CD14-positive monocyte (primary cell): Measurements from ENCODE around the gene GPR148. TPM values are rescaled to one million over a fixed set of nuclear protein-coding genes. Genes with fewer than 3 reads are reported as not detected.
A peak's percentile ranks its signal among the peaks of the same experiment; 100 is the strongest.

Experiments used
- DNase-seq, 3 donors: peaks; one replicate each; pipeline ENCODE4 v3.0.0-alpha.2; 2011 to 2022
- H2AFZ ChIP-seq: 2 replicates; pipeline ENCODE4 v1.6.0; 2012; ENCODE audit warnings: mild to moderate bottlenecking, low read depth, low read length, inconsistent platforms; ENCODE audit not compliant: insufficient read depth, poor library complexity, severe bottlenecking
- H3K27ac ChIP-seq, 2 donors: 1 replicate in 1 of 2; 2 replicates in 1 of 2; pipeline ENCODE4 v1.5.1; 2012 to 2013; ENCODE audit warnings: low read length in 2 of 2, control low read depth in 1 of 2, inconsistent platforms in 1 of 2, low read depth in 1 of 2, mild to moderate bottlenecking in 1 of 2
- H3K27me3 ChIP-seq, 2 donors: one replicate each; pipeline versions ENCODE4 v1.6.0 to v1.6.1; 2011 to 2013; ENCODE audit warnings: low read length in 2 of 2; ENCODE audit not compliant: control insufficient read depth in 2 of 2, insufficient read depth in 2 of 2
- H3K36me3 ChIP-seq, 2 donors: replicated peaks in 1 of 2; 1 replicate in 1 of 2; 2 replicates in 1 of 2; pipeline versions ENCODE4 v1.5.1 to v1.6.1; 2012 to 2013; ENCODE audit warnings: low read length in 2 of 2, control low read depth in 1 of 2, inconsistent platforms in 1 of 2, mild to moderate bottlenecking in 1 of 2; ENCODE audit not compliant: insufficient read depth in 2 of 2, control insufficient read depth in 1 of 2
- H3K4me1 ChIP-seq, 2 donors: 1 replicate in 1 of 2; 2 replicates in 1 of 2; pipeline versions ENCODE4 v1.5.1 to v1.6.1; 2012 to 2013; ENCODE audit warnings: low read length in 2 of 2, control low read depth in 1 of 2, inconsistent platforms in 1 of 2, mild to moderate bottlenecking in 1 of 2, moderate library complexity in 1 of 2; ENCODE audit not compliant: insufficient read depth in 2 of 2, control insufficient read depth in 1 of 2
- H3K4me2 ChIP-seq: replicated peaks from 2 replicates; pipeline ENCODE3; 2012; ENCODE audit warnings: low read length, moderate library complexity, mild to moderate bottlenecking; ENCODE audit not compliant: poor library complexity, severe bottlenecking; ENCODE audit errors: extremely low read depth
- H3K4me3 ChIP-seq, 3 experiments: fragments of 200-600 bp in 1 of 3; sonication (generic) in 1 of 3; replicated peaks in 1 of 3; 1 replicate in 2 of 3; 2 replicates in 1 of 3; pipeline ENCODE4 v1.5.1; 2011 to 2013; ENCODE audit warnings: low read length in 3 of 3, mild to moderate bottlenecking in 3 of 3, control low read depth in 2 of 3, low read depth in 2 of 3, inconsistent platforms in 1 of 3, moderate library complexity in 1 of 3
- H3K79me2 ChIP-seq: 2 replicates; pipeline ENCODE4 v1.6.0; 2012; ENCODE audit warnings: mild to moderate bottlenecking, control low read depth, inconsistent platforms, low read length, moderate library complexity; ENCODE audit not compliant: insufficient read depth
- H3K9ac ChIP-seq: 2 replicates; pipeline ENCODE4 v1.6.0; 2017; ENCODE audit warnings: low read length, mild to moderate bottlenecking; ENCODE audit not compliant: insufficient read depth, poor library complexity, severe bottlenecking
- H3K9me3 ChIP-seq, 2 donors: replicated peaks in 1 of 2; 1 replicate in 1 of 2; 2 replicates in 1 of 2; pipeline versions ENCODE4 v1.5.1 to v1.6.1; 2012 to 2013; ENCODE audit warnings: low read length in 2 of 2, control low read depth in 1 of 2; ENCODE audit not compliant: control insufficient read depth in 1 of 2, insufficient read depth in 1 of 2
- H4K20me1 ChIP-seq: 2 replicates; pipeline ENCODE4 v1.6.0; 2012; ENCODE audit warnings: mild to moderate bottlenecking, low read length, control low read depth, moderate library complexity; ENCODE audit not compliant: insufficient read depth
- H3K27ac Mint-ChIP-seq, 7 donors: one replicate each; pipeline ENCODE4 v1.8.0; 2020; ENCODE audit warnings: mild to moderate bottlenecking in 7 of 7, mixed read lengths in 7 of 7, moderate library complexity in 6 of 7, inconsistent platforms in 2 of 7
- H3K27me3 Mint-ChIP-seq, 3 donors: one replicate each; pipeline ENCODE4 v1.8.0; 2021 to 2022; ENCODE audit warnings: low read depth in 3 of 3, mild to moderate bottlenecking in 3 of 3, mixed read lengths in 3 of 3, moderate library complexity in 3 of 3, inconsistent platforms in 1 of 3
- H3K36me3 Mint-ChIP-seq, 2 donors: one replicate each; pipeline ENCODE4 v1.8.0; 2020; ENCODE audit warnings: mixed read lengths in 2 of 2, inconsistent platforms in 1 of 2, mild to moderate bottlenecking in 1 of 2
- H3K4me1 Mint-ChIP-seq: one replicate; pipeline ENCODE4 v1.8.0; 2020; ENCODE audit warnings: mild to moderate bottlenecking, mixed read lengths
- H3K4me3 Mint-ChIP-seq, 2 donors: one replicate each; pipeline ENCODE4 v1.8.0; 2020; ENCODE audit warnings: mild to moderate bottlenecking in 2 of 2, mixed read lengths in 2 of 2, moderate library complexity in 1 of 2
- H3K9me3 Mint-ChIP-seq, 7 donors: one replicate each; pipeline ENCODE4 v1.8.0; 2020 to 2022; ENCODE audit warnings: mixed read lengths in 7 of 7, mild to moderate bottlenecking in 6 of 7, moderate library complexity in 6 of 7, inconsistent platforms in 2 of 7
- WGBS: methylation state at CpG from one replicate; pipeline ENCODE4 v1.1.5; 2013; ENCODE audit warnings: missing lambda C conversion rate; ENCODE audit not compliant: insufficient coverage; 5-methylcytosine and 5-hydroxymethylcytosine counted together
- intact Hi-C, 2 donors: fragments of 100-400 bp; cut with micrococcal nuclease; formaldehyde crosslinking; loops; one replicate each; pipeline versions ENCODE4 v1.15.0 to v1.15.1; 2023
- polyA plus RNA-seq, 3 donors: library from polyadenylated mRNA; depleted of rRNA in 1 of 3; unstranded in 2 of 3; stranded (reverse) in 1 of 3; fragments of 300-500 nt in 2 of 3; fragments of >200 nt in 1 of 3; fragmentation: Illumina TruSeq in 2 of 3; gene quantifications; 1 replicate in 2 of 3; 2 replicates in 1 of 3; pipeline ENCODE4 v1.2.3, GENCODE V29; 2012 to 2021
- TF ChIP-seq, protein P1 (sequence below): fragments of 200-600 bp; IDR thresholded peaks from one replicate; pipeline ENCODE4 v1.8.0; 2022; ENCODE audit warnings: antibody characterized with exemption, mild to moderate bottlenecking

GPR148 gene
- polyA plus RNA-seq, 3 donors = not detected

DNA sequence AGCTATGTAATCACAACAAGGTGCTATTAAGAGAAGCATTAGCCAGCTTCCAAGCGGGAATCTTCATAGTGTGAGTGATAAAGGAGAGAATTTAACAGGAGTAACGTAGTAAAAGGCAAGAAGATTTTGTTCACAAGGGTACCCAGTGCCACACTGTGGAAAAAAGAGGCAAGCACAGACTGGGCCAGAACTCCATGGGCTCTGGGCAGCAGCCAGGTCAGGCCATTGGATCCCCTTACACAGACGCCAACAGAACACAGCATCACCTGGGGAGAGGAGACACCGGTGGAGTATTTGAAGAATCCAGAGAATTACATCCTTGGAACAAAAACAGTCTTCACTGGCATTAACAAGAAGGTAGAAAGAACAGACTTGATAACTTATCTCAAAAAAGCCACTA, 47.7 kb downstream of the GPR148 start:
- no peaks in the 10 kb centered on the region for H3K36me3 Mint-ChIP-seq
- H3K4me3 Mint-ChIP-seq = no peak overlapping the region
- Histone ChIP-seq H3K9ac (no peak overlapping the region), H3K4me1 (no peaks in the 10 kb centered on the region), H3K27me3 (no peaks in the 10 kb centered on the region), H3K79me2 (no peaks in the 10 kb centered on the region), H3K27ac (no peak overlapping the region), H3K4me2 (no peak overlapping the region), H3K36me3 (no peaks in the 10 kb centered on the region), H4K20me1 (no peaks in the 10 kb centered on the region), H3K9me3 (peaks cover 0 to 5% of the 10 kb centered on the region in 2 donors), H2AFZ (no peak overlapping the region), H3K4me3 (no peak overlapping the region)
- intact Hi-C loops = no loop called here
- H3K27me3 Mint-ChIP-seq = peaks cover 6 to 10% (median 7%) of the 10 kb centered on the region in 3 donors
- H3K4me1 Mint-ChIP-seq = no peaks in the 10 kb centered on the region
- H3K27ac Mint-ChIP-seq = no peak overlapping the region
- TF ChIP-seq, protein P1, sequence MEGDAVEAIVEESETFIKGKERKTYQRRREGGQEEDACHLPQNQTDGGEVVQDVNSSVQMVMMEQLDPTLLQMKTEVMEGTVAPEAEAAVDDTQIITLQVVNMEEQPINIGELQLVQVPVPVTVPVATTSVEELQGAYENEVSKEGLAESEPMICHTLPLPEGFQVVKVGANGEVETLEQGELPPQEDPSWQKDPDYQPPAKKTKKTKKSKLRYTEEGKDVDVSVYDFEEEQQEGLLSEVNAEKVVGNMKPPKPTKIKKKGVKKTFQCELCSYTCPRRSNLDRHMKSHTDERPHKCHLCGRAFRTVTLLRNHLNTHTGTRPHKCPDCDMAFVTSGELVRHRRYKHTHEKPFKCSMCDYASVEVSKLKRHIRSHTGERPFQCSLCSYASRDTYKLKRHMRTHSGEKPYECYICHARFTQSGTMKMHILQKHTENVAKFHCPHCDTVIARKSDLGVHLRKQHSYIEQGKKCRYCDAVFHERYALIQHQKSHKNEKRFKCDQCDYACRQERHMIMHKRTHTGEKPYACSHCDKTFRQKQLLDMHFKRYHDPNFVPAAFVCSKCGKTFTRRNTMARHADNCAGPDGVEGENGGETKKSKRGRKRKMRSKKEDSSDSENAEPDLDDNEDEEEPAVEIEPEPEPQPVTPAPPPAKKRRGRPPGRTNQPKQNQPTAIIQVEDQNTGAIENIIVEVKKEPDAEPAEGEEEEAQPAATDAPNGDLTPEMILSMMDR = no peak
- no peak for DNase-seq
- no CpG with 5 or more reads among the region's 4 CpGs for WGBS
- H3K9me3 Mint-ChIP-seq = peaks cover 2 to 8% (median 5%) of the 10 kb centered on the region in 7 donors

DNA sequence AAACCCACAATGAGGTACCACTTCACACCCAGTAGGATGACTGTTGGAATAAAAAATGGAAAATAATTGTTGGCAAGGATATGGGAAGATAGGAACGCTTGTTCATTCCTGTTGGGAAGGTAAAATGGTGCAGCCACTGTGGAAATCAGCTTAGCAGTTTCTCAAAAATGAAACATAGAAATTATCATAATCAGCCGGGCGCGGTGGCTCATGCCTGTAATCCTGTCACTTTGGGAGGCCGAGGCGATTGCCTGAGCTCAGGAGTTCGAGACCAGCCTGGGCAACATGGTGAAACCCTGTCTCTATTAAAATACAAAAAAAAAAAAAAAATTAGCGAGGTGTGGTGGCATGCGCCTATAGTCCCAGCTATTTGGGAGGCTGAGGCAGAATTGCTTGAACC, 49.9 kb downstream of the GPR148 start:
- H3K79me2 ChIP-seq = no peaks in the 10 kb centered on the region
- no peak overlapping the region for H3K9ac ChIP-seq
- no peak for DNase-seq
- H3K27ac Mint-ChIP-seq = peak overlapping the region in 1 of 7 donors; percentile 1
- no peaks in the 10 kb centered on the region for H3K9me3 ChIP-seq
- peaks cover 6 to 11% (median 9%) of the 10 kb centered on the region in 3 donors for H3K27me3 Mint-ChIP-seq
- H4K20me1 ChIP-seq = no peaks in the 10 kb centered on the region
- H3K9me3 Mint-ChIP-seq = peaks cover 0 to 5% (median 0%) of the 10 kb centered on the region in 7 donors
- no peak overlapping the region for H3K27ac ChIP-seq
- no peaks in the 10 kb centered on the region for H3K27me3 ChIP-seq
- no peaks in the 10 kb centered on the region for H3K4me1 Mint-ChIP-seq
- no peak overlapping the region for H3K4me3 Mint-ChIP-seq
- TF ChIP-seq, protein P1 = no peak
- intact Hi-C loops = no loop called here
- H3K36me3 Mint-ChIP-seq = no peaks in the 10 kb centered on the region
- no peak overlapping the region for H2AFZ ChIP-seq
- WGBS = 70% methylated on average over 7 of the region's 9 CpGs
- H3K4me2 ChIP-seq = no peak overlapping the region
- no peaks in the 10 kb centered on the region for H3K36me3 ChIP-seq
- H3K4me3 ChIP-seq = no peak overlapping the region
- no peaks in the 10 kb centered on the region for H3K4me1 ChIP-seq

Other genes with a start within 250 kb of the GPR148 start
- gene POTEI, start 219.7 kb upstream of the GPR148 start, polyA plus RNA-seq = not detected
- gene CFC1B, start 207.8 kb upstream of the GPR148 start, polyA plus RNA-seq = not detected
- gene CFC1, start 129.5 kb upstream of the GPR148 start, polyA plus RNA-seq = not detected
- not detected for gene POTEJ, start 117.6 kb upstream of the GPR148 start, polyA plus RNA-seq
- not detected for gene AMER3, start 26.5 kb downstream of the GPR148 start, polyA plus RNA-seq
- gene ARHGEF4, start 107.8 kb downstream of the GPR148 start, polyA plus RNA-seq = under 1 TPM in 1 of 3 donors, not detected in 2; 0.05 TPM